Measurements from ENCODE around the gene HDAC11. TPM values are rescaled to one million over a fixed set of nuclear protein-coding genes. Genes with fewer than 3 reads are reported as not detected.

HDAC11 gene
- total and polyA plus RNA-seq, 2 donors (not counting 1 experiment from before 2014, with no cell fraction given), result 5.2 to 23.1 TPM

GRCh38 chr3:13552857-13553652, 72.9 kb downstream of the HDAC11 start:
- Histone ChIP-seq H4K20me1 (ENCODE audit: control insufficient read depth, extremely low read depth, insufficient read depth, low read length) (no peaks in the 10 kb centered on the region), H3K79me2 (ENCODE audit: control insufficient read depth, insufficient read depth, low read length) (no peaks in the 10 kb centered on the region), H3K27ac (ENCODE audit: insufficient read depth, low read length) (no peak overlapping the region), H3K4me2 (ENCODE audit: extremely low read depth, insufficient read depth, low read length) (no peak overlapping the region), H3K9me3 (ENCODE audit: control insufficient read depth, insufficient read depth, low read depth, low read length) (no peaks in the 10 kb centered on the region), H2AFZ (ENCODE audit: low read length) (no peak overlapping the region), H3K9ac (ENCODE audit: insufficient read depth, low read length) (no peak overlapping the region), H3K27me3 (ENCODE audit: control insufficient read depth, insufficient read depth, low read length) (no peaks in the 10 kb centered on the region), H3K4me3 (replicated peaks in 1 of 4; ENCODE audit: control extremely low read depth in 1 of 4, insufficient read depth in 1 of 4, low read depth in 3 of 4, low read length in 4 of 4) (no peak overlapping the region), H3K4me1 (ENCODE audit: control insufficient read depth, extremely low read depth, insufficient read depth, low read length) (no peaks in the 10 kb centered on the region), H3K36me3 (ENCODE audit: control insufficient read depth, insufficient read depth, low read length) (no peaks in the 10 kb centered on the region)
- TF ChIP-seq EZH2 (IDR thresholded peaks at IDR 0.05; ENCODE audit: low read length, missing control alignments) (no peak), CTCF (conservative IDR thresholded peaks at IDR 0.05 in 1 of 2, IDR thresholded peaks at IDR 0.05 in 1 of 2; ENCODE audit: low read depth in 1 of 2, low read length in 2 of 2) (no peak)
- peak in 1 of 2 donors; percentile 39 for DNase-seq (ENCODE audit: low read depth in 2 of 2)

DNA sequence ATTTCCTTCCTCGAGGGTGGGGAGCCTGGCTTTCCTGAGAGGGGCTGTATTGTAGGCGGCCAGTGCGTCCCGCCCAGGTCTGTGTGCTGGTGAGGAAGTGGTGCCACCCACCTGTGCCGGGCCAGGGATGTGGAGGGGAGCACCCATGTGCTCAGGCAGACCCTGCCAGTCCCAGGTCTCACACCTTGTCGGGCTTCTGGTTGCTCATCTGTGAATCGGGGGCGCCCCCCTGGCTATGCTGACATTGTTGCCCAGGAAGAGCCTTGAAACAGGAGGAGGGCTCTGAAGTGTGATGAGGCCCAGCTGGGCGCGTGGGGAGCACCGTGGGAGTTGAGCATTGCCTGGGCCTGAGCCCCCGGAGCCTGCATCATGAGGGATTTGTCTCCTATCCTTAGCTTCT, 73.6 kb downstream of the HDAC11 start:
- Histone ChIP-seq H3K4me1 (ENCODE audit: control insufficient read depth, extremely low read depth, insufficient read depth, low read length) (no peaks in the 10 kb centered on the region), H3K79me2 (ENCODE audit: control insufficient read depth, insufficient read depth, low read length) (no peaks in the 10 kb centered on the region), H3K9me3 (ENCODE audit: control insufficient read depth, insufficient read depth, low read depth, low read length) (no peaks in the 10 kb centered on the region), H3K9ac (ENCODE audit: insufficient read depth, low read length) (no peak overlapping the region), H3K27ac (ENCODE audit: insufficient read depth, low read length) (no peak overlapping the region), H2AFZ (ENCODE audit: low read length) (no peak overlapping the region), H3K4me3 (replicated peaks in 1 of 4; ENCODE audit: control extremely low read depth in 1 of 4, insufficient read depth in 1 of 4, low read depth in 3 of 4, low read length in 4 of 4) (no peak overlapping the region), H3K36me3 (ENCODE audit: control insufficient read depth, insufficient read depth, low read length) (no peaks in the 10 kb centered on the region), H4K20me1 (ENCODE audit: control insufficient read depth, extremely low read depth, insufficient read depth, low read length) (no peaks in the 10 kb centered on the region), H3K27me3 (ENCODE audit: control insufficient read depth, insufficient read depth, low read length) (no peaks in the 10 kb centered on the region), H3K4me2 (ENCODE audit: extremely low read depth, insufficient read depth, low read length) (no peak overlapping the region)
- no peak for DNase-seq (ENCODE audit: low read depth in 2 of 2)
- TF ChIP-seq EZH2 (IDR thresholded peaks at IDR 0.05; ENCODE audit: low read length, missing control alignments) (no peak), CTCF (conservative IDR thresholded peaks at IDR 0.05 in 1 of 2, IDR thresholded peaks at IDR 0.05 in 1 of 2; ENCODE audit: low read depth in 1 of 2, low read length in 2 of 2) (no peak)

GRCh38 chr3:13555753-13556152, 75.6 kb downstream of the HDAC11 start:
- Histone ChIP-seq H4K20me1 (ENCODE audit: control insufficient read depth, extremely low read depth, insufficient read depth, low read length) (no peaks in the 10 kb centered on the region), H3K9ac (ENCODE audit: insufficient read depth, low read length) (no peak overlapping the region), H3K27me3 (ENCODE audit: control insufficient read depth, insufficient read depth, low read length) (no peaks in the 10 kb centered on the region), H3K4me1 (ENCODE audit: control insufficient read depth, extremely low read depth, insufficient read depth, low read length) (no peaks in the 10 kb centered on the region), H3K27ac (ENCODE audit: insufficient read depth, low read length) (no peak overlapping the region), H3K36me3 (ENCODE audit: control insufficient read depth, insufficient read depth, low read length) (no peaks in the 10 kb centered on the region), H3K4me3 (replicated peaks in 1 of 4; ENCODE audit: control extremely low read depth in 1 of 4, insufficient read depth in 1 of 4, low read depth in 3 of 4, low read length in 4 of 4) (no peak overlapping the region), H3K79me2 (ENCODE audit: control insufficient read depth, insufficient read depth, low read length) (no peaks in the 10 kb centered on the region), H3K4me2 (ENCODE audit: extremely low read depth, insufficient read depth, low read length) (no peak overlapping the region), H3K9me3 (ENCODE audit: control insufficient read depth, insufficient read depth, low read depth, low read length) (no peaks in the 10 kb centered on the region), H2AFZ (ENCODE audit: low read length) (no peak overlapping the region)
- TF ChIP-seq EZH2 (IDR thresholded peaks at IDR 0.05; ENCODE audit: low read length, missing control alignments) (no peak), CTCF (conservative IDR thresholded peaks at IDR 0.05 in 1 of 2, IDR thresholded peaks at IDR 0.05 in 1 of 2; ENCODE audit: low read depth in 1 of 2, low read length in 2 of 2) (no peak)
- no peak for DNase-seq (ENCODE audit: low read depth in 2 of 2)

Other genes with a start within 250 kb of the HDAC11 start
- gene NUP210, start 60.0 kb upstream of the HDAC11 start, total RNA-seq, result 0.26 and 0.33 TPM in 2 replicates
- gene NUP210, start 60.0 kb upstream of the HDAC11 start, polyA plus RNA-seq, result 0.05 and 0.09 TPM in 2 replicates
- 138 and 184 TPM in 2 replicates for gene FBLN2, start 68.8 kb downstream of the HDAC11 start, total RNA-seq
- gene FBLN2, start 68.8 kb downstream of the HDAC11 start, polyA plus RNA-seq, result 25.4 and 48.4 TPM in 2 replicates

Measured in fibroblast of lung (primary cell).